T-helper 9 cell (primary cell): ENCODE measurements around the gene USP43.

ENCODE experiments used
- DNase-seq: peaks from one replicate; pipeline ENCODE4 v3.0.0-alpha.2; 2020

USP43 gene

GRCh38 chr17:9714801-9715200, 69.5 kb downstream of the USP43 start:
- DNase-seq: no peak

GRCh38 chr17:9715503-9716016, 70.2 kb downstream of the USP43 start:
- no peak for DNase-seq

GRCh38 chr17:9725575-9725974, 80.3 kb downstream of the USP43 start:
- DNase-seq: no peak

GRCh38 chr17:9726291-9726690, 81.0 kb downstream of the USP43 start:
- DNase-seq: no peak

GRCh38 chr17:9728005-9728404, 82.7 kb downstream of the USP43 start:
- DNase-seq: no peak

GRCh38 chr17:9728564-9728963, 83.2 kb downstream of the USP43 start:
- no peak for DNase-seq

- DNase-seq: no peak
Observed at GRCh38 chr17:9729034-9729650, 83.8 kb downstream of the USP43 start.

- DNase-seq: no peak
Observed at GRCh38 chr17:9729735-9730420, 84.6 kb downstream of the USP43 start.

- DNase-seq: no peak
Observed at GRCh38 chr17:9750524-9750923, 105.2 kb downstream of the USP43 start.

GRCh38 chr17:9755083-9755482, 109.8 kb downstream of the USP43 start:
- DNase-seq: no peak

- DNase-seq: no peak
Observed at GRCh38 chr17:9760266-9760665, 114.9 kb downstream of the USP43 start.

GRCh38 chr17:9763643-9764042, 118.3 kb downstream of the USP43 start:
- DNase-seq: no peak

- DNase-seq: no peak
Observed at GRCh38 chr17:9765322-9765721, 120.0 kb downstream of the USP43 start.

- DNase-seq: no peak
Observed at GRCh38 chr17:9766970-9767369, 121.7 kb downstream of the USP43 start.

- DNase-seq: no peak
Observed at GRCh38 chr17:9767432-9767991, 122.2 kb downstream of the USP43 start.

GRCh38 chr17:9768381-9768934, 123.1 kb downstream of the USP43 start:
- DNase-seq: no peak

GRCh38 chr17:9769036-9769695, 123.8 kb downstream of the USP43 start:
- DNase-seq: no peak

- DNase-seq: no peak
Observed at GRCh38 chr17:9771465-9771864, 126.1 kb downstream of the USP43 start.

GRCh38 chr17:9772658-9773057, 127.3 kb downstream of the USP43 start:
- DNase-seq: no peak

- DNase-seq: no peak
Observed at GRCh38 chr17:9776911-9777310, 131.6 kb downstream of the USP43 start.
